Psoas muscle (tissue), 8 donors: Measurements from ENCODE around the gene STRIP2. TPM values are rescaled to one million over a fixed set of nuclear protein-coding genes. Genes with fewer than 3 reads are reported as not detected.
"Not testable (repeated sequence)": the region's sequence is repeated elsewhere in the genome, so short reads cannot be mapped to it uniquely, and the experiment has no call there.

Source experiments
- ATAC-seq, 4 donors: fragments of 200-7000 bp; cut with Tn5 transposase; one replicate each; pipeline ENCODE4 v1.9.1; 2020; ENCODE audit warnings: moderate library complexity in 3 of 4, mild to moderate bottlenecking in 2 of 4
- DNase-seq, 2 donors: peaks; one replicate each; pipeline ENCODE4 v3.0.0-alpha.2; 2020
- H3K27ac ChIP-seq: fragments of 200-600 bp; one replicate; pipeline ENCODE4 v1.8.0; 2022
- H3K27me3 ChIP-seq, 3 donors: fragments of 200-600 bp in 1 of 3; one replicate each; pipeline versions ENCODE4 v1.6.1 to v1.8.0; 2013 to 2022; ENCODE audit warnings: low read length in 2 of 3, mild to moderate bottlenecking in 2 of 3, moderate library complexity in 1 of 3; ENCODE audit not compliant: insufficient read depth in 3 of 3
- H3K36me3 ChIP-seq, 2 donors: fragments of 200-600 bp in 1 of 2; one replicate each; pipeline versions ENCODE4 v1.6.1 to v1.8.0; 2013 to 2022; ENCODE audit warnings: low read depth in 1 of 2, mild to moderate bottlenecking in 1 of 2, moderate library complexity in 1 of 2; ENCODE audit not compliant: insufficient read depth in 1 of 2
- H3K4me1 ChIP-seq: fragments of 200-600 bp; one replicate; pipeline ENCODE4 v1.8.0; 2022
- H3K4me3 ChIP-seq: fragments of 200-600 bp; one replicate; pipeline ENCODE4 v1.8.0; 2022; ENCODE audit warnings: mild to moderate bottlenecking
- H3K9me3 ChIP-seq: fragments of 200-600 bp; one replicate; pipeline ENCODE4 v1.8.0; 2022
- WGBS, 3 donors: extraction: QIAGEN DNeasy Blood & Tissue Kit; methylation state at CpG; one replicate each; pipeline versions ENCODE4 v1.1.6 to v1.1.7; 2013; 5-methylcytosine and 5-hydroxymethylcytosine counted together
- intact Hi-C, 2 donors: fragments of 100-400 bp; cut with DNase I; formaldehyde crosslinking; loops; one replicate each; pipeline versions ENCODE4 v1.11.0 to v1.14.2; 2022
- polyA plus RNA-seq, 3 donors: library from polyadenylated mRNA; stranded (reverse); fragments of 200-250 nt; gene quantifications; one replicate each; pipeline ENCODE4 v1.2.3, GENCODE V29; 2013
- total RNA-seq, 4 donors: library from RNA; stranded (reverse); fragmentation: NEBNext Ultra II Directional in 2 of 4; extraction: Animal tissue kit (Norgen Biotek cat#: 25700) in 2 of 4; gene quantifications; one replicate each; pipeline versions ENCODE4 v1.2.1 to v1.2.4, GENCODE V29; 2021 to 2023
- TF ChIP-seq, protein P1 (sequence below): fragments of 200-600 bp; IDR thresholded peaks from one replicate; pipeline ENCODE4 v1.8.0; 2022; ENCODE audit warnings: antibody characterized with exemption
- donor health status: healthy with polysubstance abuse.
- donor health status: DM: no; HTN: no; CAD: no; lungs with moderate emphysema.
- donor health status: Bipolar disorder and iron deficiency.
- donor health status: healthy.
- donor health status: DM: yes; HTN: yes; CAD: no.
- donor health status: DM: no; HTN: no; CAD: no.
- donor health status: DM: no; HTN: no; CAD: no.
- donor health status: DM: yes; HTN: yes; CAD: no.

Gene STRIP2
- total and polyA plus RNA-seq, 7 donors: 14.5 to 94.4 (median 46.6) TPM

DNA sequence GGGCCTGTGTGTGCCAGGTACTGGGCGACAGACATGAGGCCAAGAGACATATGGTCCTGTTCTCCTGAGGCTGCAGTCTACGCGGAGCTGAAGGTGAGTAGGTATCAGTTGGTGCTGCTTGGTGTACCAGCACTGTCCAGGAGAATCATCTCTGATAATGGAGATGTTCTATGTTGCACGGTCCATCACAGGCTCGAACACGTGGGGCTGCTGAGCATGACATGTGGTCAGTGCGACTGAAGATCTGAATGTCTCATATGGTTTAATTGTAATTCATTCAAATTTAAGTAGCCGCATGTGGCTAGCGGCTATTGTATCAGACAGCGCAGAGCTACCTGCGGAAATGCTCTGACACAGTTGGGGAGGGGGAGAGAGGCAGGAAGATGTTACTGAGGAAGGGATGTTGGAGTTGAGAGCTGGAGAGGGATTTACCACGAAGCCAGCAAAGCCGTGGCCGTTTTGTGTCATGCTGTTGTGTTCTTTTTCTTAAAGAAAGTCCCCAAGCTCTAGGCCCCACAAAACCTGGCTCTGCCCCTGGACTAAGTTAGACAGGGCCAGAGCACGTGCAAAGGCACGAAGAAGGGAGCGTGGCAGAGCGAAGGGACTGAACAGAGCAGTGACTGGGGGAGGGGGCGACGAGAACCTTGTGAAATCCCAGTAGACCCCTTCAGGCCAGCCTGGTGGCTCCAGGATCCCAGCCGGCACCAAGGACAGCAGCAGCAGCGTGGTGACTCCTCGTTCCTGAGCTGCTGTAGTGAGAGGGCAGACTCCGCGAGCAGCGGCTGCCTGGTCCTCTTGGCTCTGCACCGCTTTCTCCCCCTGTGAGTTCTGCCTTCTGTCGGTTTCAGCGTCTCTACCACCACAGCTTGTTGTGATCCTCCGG, 88.1 kb downstream of the STRIP2 start:
- intact Hi-C loops: no loop called here
- no peaks in the 10 kb centered on the region for H3K36me3 ChIP-seq
- H3K4me1 ChIP-seq: no peaks in the 10 kb centered on the region
- H3K4me3 ChIP-seq: no peak overlapping the region
- 44 to 49% (median 47%) methylated on average over 30 of the region's 30 CpGs for WGBS, 3 donors
- H3K27me3 ChIP-seq: peaks cover 0 to 5% (median 2%) of the 10 kb centered on the region in 3 donors
- TF ChIP-seq, protein P1, sequence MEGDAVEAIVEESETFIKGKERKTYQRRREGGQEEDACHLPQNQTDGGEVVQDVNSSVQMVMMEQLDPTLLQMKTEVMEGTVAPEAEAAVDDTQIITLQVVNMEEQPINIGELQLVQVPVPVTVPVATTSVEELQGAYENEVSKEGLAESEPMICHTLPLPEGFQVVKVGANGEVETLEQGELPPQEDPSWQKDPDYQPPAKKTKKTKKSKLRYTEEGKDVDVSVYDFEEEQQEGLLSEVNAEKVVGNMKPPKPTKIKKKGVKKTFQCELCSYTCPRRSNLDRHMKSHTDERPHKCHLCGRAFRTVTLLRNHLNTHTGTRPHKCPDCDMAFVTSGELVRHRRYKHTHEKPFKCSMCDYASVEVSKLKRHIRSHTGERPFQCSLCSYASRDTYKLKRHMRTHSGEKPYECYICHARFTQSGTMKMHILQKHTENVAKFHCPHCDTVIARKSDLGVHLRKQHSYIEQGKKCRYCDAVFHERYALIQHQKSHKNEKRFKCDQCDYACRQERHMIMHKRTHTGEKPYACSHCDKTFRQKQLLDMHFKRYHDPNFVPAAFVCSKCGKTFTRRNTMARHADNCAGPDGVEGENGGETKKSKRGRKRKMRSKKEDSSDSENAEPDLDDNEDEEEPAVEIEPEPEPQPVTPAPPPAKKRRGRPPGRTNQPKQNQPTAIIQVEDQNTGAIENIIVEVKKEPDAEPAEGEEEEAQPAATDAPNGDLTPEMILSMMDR: no peak
- DNase-seq (no peak), ATAC-seq (no peak)
- no peak overlapping the region for H3K27ac ChIP-seq
- H3K9me3 ChIP-seq: no peaks in the 10 kb centered on the region

GRCh38 chr7:129522971-129523340, 88.7 kb downstream of the STRIP2 start:
- TF ChIP-seq, protein P1: no peak
- DNase-seq (no peak), ATAC-seq (no peak)
- intact Hi-C loops: no loop called here
- 39 to 53% (median 47%) methylated on average over 5 of the region's 5 CpGs for WGBS, 3 donors
- Histone ChIP-seq H3K27me3 (peaks cover 0 to 5% (median 2%) of the 10 kb centered on the region in 3 donors), H3K4me3 (no peak overlapping the region), H3K27ac (no peak overlapping the region), H3K9me3 (no peaks in the 10 kb centered on the region), H3K36me3 (no peaks in the 10 kb centered on the region), H3K4me1 (no peaks in the 10 kb centered on the region)

DNA sequence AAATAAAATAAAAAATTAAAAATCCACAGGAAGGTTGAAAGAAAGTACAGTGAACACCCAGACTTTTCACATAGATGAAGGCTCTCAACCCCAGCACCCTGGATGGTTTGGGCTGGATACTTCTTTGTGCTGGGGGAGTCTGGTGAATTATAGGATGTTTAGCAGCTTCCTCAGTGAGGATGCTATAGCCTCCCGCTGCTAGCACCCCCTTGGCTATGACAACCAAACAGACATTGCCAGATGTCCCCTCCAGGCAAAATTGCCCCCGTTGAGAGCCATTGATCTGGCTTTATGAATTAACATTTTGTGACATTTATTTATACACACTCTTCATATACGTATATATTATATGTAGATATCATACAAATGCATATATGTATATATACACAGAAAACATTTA, 89.7 kb downstream of the STRIP2 start:
- Histone ChIP-seq H3K4me3 (no peak overlapping the region), H3K27ac (no peak overlapping the region), H3K4me1 (no peaks in the 10 kb centered on the region), H3K36me3 (no peaks in the 10 kb centered on the region), H3K9me3 (no peaks in the 10 kb centered on the region), H3K27me3 (peaks cover 0 to 5% (median 2%) of the 10 kb centered on the region in 3 donors)
- DNase-seq: no peak
- 69 to 83% (median 72%) methylated on average over 3 of the region's 3 CpGs for WGBS, 3 donors
- ATAC-seq: no peak
- intact Hi-C loops: no loop called here
- TF ChIP-seq, protein P1: no peak

- DNase-seq (peak; percentile 63), ATAC-seq (peak in 2 of 4 donors; percentile 38 to 43)
- H3K9me3 ChIP-seq, H3K27me3 ChIP-seq, H3K4me1 ChIP-seq, H3K36me3 ChIP-seq, H3K27ac ChIP-seq, intact Hi-C loops, H3K4me3 ChIP-seq: not testable (repeated sequence)
- 59 to 84% (median 60%) methylated on average over 2 of the region's 2 CpGs for WGBS, 3 donors
Measured at GRCh38 chr7:129524405-129524804, 90.2 kb downstream of the STRIP2 start.

- TF ChIP-seq, protein P1: no peak
- DNase-seq (no peak), ATAC-seq (no peak)
- Histone ChIP-seq H3K36me3 (no peaks in the 10 kb centered on the region), H3K4me1 (no peaks in the 10 kb centered on the region), H3K27ac (no peak overlapping the region), H3K4me3 (no peak overlapping the region), H3K27me3 (peaks cover 0 to 5% (median 2%) of the 10 kb centered on the region in 3 donors), H3K9me3 (no peaks in the 10 kb centered on the region)
- 68 to 84% (median 81%) methylated on average over 9 of the region's 9 CpGs for WGBS, 3 donors
- intact Hi-C loops: no loop called here
Measured at GRCh38 chr7:129525225-129525862, 91.1 kb downstream of the STRIP2 start.
